ENCODE data around the gene ZBTB20. TPM values are rescaled to one million over a fixed set of nuclear protein-coding genes. Genes with fewer than 3 reads are reported as not detected.

ZBTB20 gene
- total RNA-seq, 2 experiments from 2014 or later: 5.1 to 5.3 TPM

GRCh38 chr3:114320246-114320645 lies 826.8 kb downstream of the ZBTB20 start:
- H3K36me3 Mint-ChIP-seq (ENCODE audit: low read depth): peaks cover 10% of the 10 kb centered on the region
- POLR2A ChIA-PET: interaction anchor here (1.0 to 1.3 kb wide), 3 partner anchors 10 to 29 kb away, joined by 3 to 4 read pairs (median 3); no protein-coding TSS in a partner anchor
- intact Hi-C loops (cut with micrococcal nuclease): no loop called here
- H3K27ac Mint-ChIP-seq: peak overlapping the region; percentile 6
- no peak for TF ChIP-seq CTCF (IDR thresholded peaks at IDR 0.05)
- ATAC-seq (no peak), DNase-seq (no peak)
- CTCF ChIA-PET: no interaction called here
- H3K27me3 Mint-ChIP-seq: no peaks in the 10 kb centered on the region
- no peak overlapping the region for H3K4me3 Mint-ChIP-seq
- H3K9me3 Mint-ChIP-seq: no peaks in the 10 kb centered on the region
- peaks cover 87% of the 10 kb centered on the region for H3K4me1 Mint-ChIP-seq (ENCODE audit: low read depth)

- peaks cover 87% of the 10 kb centered on the region for H3K4me1 Mint-ChIP-seq (ENCODE audit: low read depth)
- H3K4me3 Mint-ChIP-seq: peak overlapping the region; percentile 7
- no peak for TF ChIP-seq CTCF (IDR thresholded peaks at IDR 0.05)
- no peaks in the 10 kb centered on the region for H3K9me3 Mint-ChIP-seq
- intact Hi-C loops (cut with micrococcal nuclease): no loop called here
- DNase-seq: no peak
- peak overlapping the region; percentile 85 for H3K27ac Mint-ChIP-seq
- ATAC-seq: no peak
- peaks cover 15% of the 10 kb centered on the region for H3K36me3 Mint-ChIP-seq (ENCODE audit: low read depth)
- ChIA-PET CTCF (no interaction called here), POLR2A (interaction anchor here (1.0 to 1.5 kb wide), 3 partner anchors 9 to 12 kb away, joined by 3 to 7 read pairs (median 4); no protein-coding TSS in a partner anchor)
- no peaks in the 10 kb centered on the region for H3K27me3 Mint-ChIP-seq
Measured at GRCh38 chr3:114319453-114319852, 827.6 kb downstream of the ZBTB20 start.

- TF ChIP-seq CTCF (IDR thresholded peaks at IDR 0.05): no peak
- POLR2A ChIA-PET: interaction anchor here (1.5 kb wide), 1 partner anchor 10 kb away, joined by 7 read pairs; no protein-coding TSS in a partner anchor
- H3K4me1 Mint-ChIP-seq (ENCODE audit: low read depth): peaks cover 87% of the 10 kb centered on the region
- DNase-seq (peak; percentile 67), ATAC-seq (peak; percentile 73)
- CTCF ChIA-PET: interaction anchor here (1.3 to 3.2 kb wide), 4 partner anchors 11 to 100 kb away, joined by 3 to 14 read pairs (median 4); no protein-coding TSS in a partner anchor
- peak overlapping the region; percentile 19 for H3K4me3 Mint-ChIP-seq
- intact Hi-C loops (cut with micrococcal nuclease): no loop called here
- H3K36me3 Mint-ChIP-seq (ENCODE audit: low read depth): peaks cover 13% of the 10 kb centered on the region
- H3K27me3 Mint-ChIP-seq: no peaks in the 10 kb centered on the region
- H3K9me3 Mint-ChIP-seq: no peaks in the 10 kb centered on the region
- H3K27ac Mint-ChIP-seq: peak overlapping the region; percentile 85
Measured at GRCh38 chr3:114318295-114318694, 828.8 kb downstream of the ZBTB20 start.

- intact Hi-C loops (cut with micrococcal nuclease): no loop called here
- TF ChIP-seq CTCF (IDR thresholded peaks at IDR 0.05): no peak
- peaks cover 21% of the 10 kb centered on the region for H3K36me3 Mint-ChIP-seq (ENCODE audit: low read depth)
- H3K27me3 Mint-ChIP-seq: no peaks in the 10 kb centered on the region
- no peaks in the 10 kb centered on the region for H3K9me3 Mint-ChIP-seq
- peaks cover 78% of the 10 kb centered on the region for H3K4me1 Mint-ChIP-seq (ENCODE audit: low read depth)
- POLR2A ChIA-PET: interaction anchor here (0.7 kb wide), 1 partner anchor 95 kb away, joined by 4 read pairs; no protein-coding TSS in a partner anchor
- no peak for ATAC-seq
- no peak overlapping the region for H3K4me3 Mint-ChIP-seq
- peak overlapping the region; percentile 85 for H3K27ac Mint-ChIP-seq
- DNase-seq: no peak
- CTCF ChIA-PET: interaction anchor here (1.1 to 3.8 kb wide), 5 partner anchors 10 to 71 kb away, joined by 3 to 30 read pairs (median 14); no protein-coding TSS in a partner anchor
Measured at GRCh38 chr3:114314282-114314681, 832.8 kb downstream of the ZBTB20 start.

- Mint-ChIP-seq H3K4me1 (ENCODE audit: low read depth) (peaks cover 79% of the 10 kb centered on the region), H3K36me3 (ENCODE audit: low read depth) (peaks cover 27% of the 10 kb centered on the region), H3K9me3 (no peaks in the 10 kb centered on the region), H3K4me3 (no peak overlapping the region), H3K27ac (peak overlapping the region; percentile 85), H3K27me3 (no peaks in the 10 kb centered on the region)
- POLR2A ChIA-PET: interaction anchor here (0.7 to 1.0 kb wide), 2 partner anchors 89 to 95 kb away, joined by 3 to 4 read pairs; no protein-coding TSS in a partner anchor
- no peak for TF ChIP-seq CTCF (IDR thresholded peaks at IDR 0.05)
- CTCF ChIA-PET: interaction anchor here (1.1 to 3.8 kb wide), 6 partner anchors 10 to 100 kb away, joined by 3 to 30 read pairs (median 10); no protein-coding TSS in a partner anchor
- DNase-seq (no peak), ATAC-seq (peak; percentile 28)
- intact Hi-C loops (cut with micrococcal nuclease): no loop called here
Measured at GRCh38 chr3:114313426-114313825, 833.7 kb downstream of the ZBTB20 start.

All from activated CD8-positive, alpha-beta T cell treated with anti-CD3 and anti-CD28 coated beads for 36 hours (primary cell).